Peyer's patch (tissue), 4 donors: ENCODE data around the gene RPF1. TPM values are rescaled to one million over a fixed set of nuclear protein-coding genes. Genes with fewer than 3 reads are reported as not detected.

Source experiments
- DNase-seq, 3 donors: peaks; one replicate each; pipeline ENCODE4 v3.0.0-alpha.2; 2017 to 2019
- H3K27ac ChIP-seq, 4 donors: fragments of 200-600 bp; sonication (generic); one replicate each; pipeline ENCODE4 v1.5.1; 2016 to 2019
- H3K27me3 ChIP-seq, 2 donors: fragments of 200-600 bp; sonication (generic); one replicate each; pipeline ENCODE4 v1.5.1; 2019
- H3K36me3 ChIP-seq, 3 donors: fragments of 200-600 bp; sonication (generic); one replicate each; pipeline ENCODE4 v1.5.1; 2016 to 2019
- H3K4me1 ChIP-seq, 4 donors: fragments of 200-600 bp; sonication (generic); one replicate each; pipeline ENCODE4 v1.5.1; 2016 to 2019
- H3K4me3 ChIP-seq, 4 donors: fragments of 200-600 bp; sonication (generic); 1 replicate in 3 of 4; 2 replicates in 1 of 4; pipeline ENCODE4 v1.5.1; 2016 to 2019; ENCODE audit warnings: mild to moderate bottlenecking in 1 of 4
- H3K9me3 ChIP-seq, 4 donors: fragments of 200-600 bp; sonication (generic); one replicate each; pipeline ENCODE4 v1.5.1; 2016 to 2019; ENCODE audit warnings: mild to moderate bottlenecking in 1 of 4
- POLR2A ChIP-seq, 2 donors: fragments of 450-650 bp; IDR thresholded peaks; one replicate each; pipeline ENCODE4 v1.5.1; 2017; ENCODE audit warnings: antibody characterized with exemption in 2 of 2, mild to moderate bottlenecking in 2 of 2, moderate library complexity in 2 of 2
- total RNA-seq, 4 donors: library from RNA; depleted of rRNA; stranded (reverse); fragments of >200 nt; gene quantifications; one replicate each; pipeline ENCODE4 v1.1.0, GENCODE V29; 2016
- TF ChIP-seq, protein P1 (sequence below), 6 experiments: fragments of 450-650 bp in 4 of 6; fragments of 200-600 bp in 2 of 6; sonication (generic) in 1 of 6; IDR thresholded peaks; one replicate each; pipeline ENCODE4 v1.5.1; 2017 to 2019; ENCODE audit warnings: antibody characterized with exemption in 6 of 6, mild to moderate bottlenecking in 3 of 6, moderate library complexity in 1 of 6

RPF1 gene, protein sequence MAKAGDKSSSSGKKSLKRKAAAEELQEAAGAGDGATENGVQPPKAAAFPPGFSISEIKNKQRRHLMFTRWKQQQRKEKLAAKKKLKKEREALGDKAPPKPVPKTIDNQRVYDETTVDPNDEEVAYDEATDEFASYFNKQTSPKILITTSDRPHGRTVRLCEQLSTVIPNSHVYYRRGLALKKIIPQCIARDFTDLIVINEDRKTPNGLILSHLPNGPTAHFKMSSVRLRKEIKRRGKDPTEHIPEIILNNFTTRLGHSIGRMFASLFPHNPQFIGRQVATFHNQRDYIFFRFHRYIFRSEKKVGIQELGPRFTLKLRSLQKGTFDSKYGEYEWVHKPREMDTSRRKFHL
- 10 to 100 TPM; 12.1 to 37.1 (median 18.4) TPM for total RNA-seq

DNA sequence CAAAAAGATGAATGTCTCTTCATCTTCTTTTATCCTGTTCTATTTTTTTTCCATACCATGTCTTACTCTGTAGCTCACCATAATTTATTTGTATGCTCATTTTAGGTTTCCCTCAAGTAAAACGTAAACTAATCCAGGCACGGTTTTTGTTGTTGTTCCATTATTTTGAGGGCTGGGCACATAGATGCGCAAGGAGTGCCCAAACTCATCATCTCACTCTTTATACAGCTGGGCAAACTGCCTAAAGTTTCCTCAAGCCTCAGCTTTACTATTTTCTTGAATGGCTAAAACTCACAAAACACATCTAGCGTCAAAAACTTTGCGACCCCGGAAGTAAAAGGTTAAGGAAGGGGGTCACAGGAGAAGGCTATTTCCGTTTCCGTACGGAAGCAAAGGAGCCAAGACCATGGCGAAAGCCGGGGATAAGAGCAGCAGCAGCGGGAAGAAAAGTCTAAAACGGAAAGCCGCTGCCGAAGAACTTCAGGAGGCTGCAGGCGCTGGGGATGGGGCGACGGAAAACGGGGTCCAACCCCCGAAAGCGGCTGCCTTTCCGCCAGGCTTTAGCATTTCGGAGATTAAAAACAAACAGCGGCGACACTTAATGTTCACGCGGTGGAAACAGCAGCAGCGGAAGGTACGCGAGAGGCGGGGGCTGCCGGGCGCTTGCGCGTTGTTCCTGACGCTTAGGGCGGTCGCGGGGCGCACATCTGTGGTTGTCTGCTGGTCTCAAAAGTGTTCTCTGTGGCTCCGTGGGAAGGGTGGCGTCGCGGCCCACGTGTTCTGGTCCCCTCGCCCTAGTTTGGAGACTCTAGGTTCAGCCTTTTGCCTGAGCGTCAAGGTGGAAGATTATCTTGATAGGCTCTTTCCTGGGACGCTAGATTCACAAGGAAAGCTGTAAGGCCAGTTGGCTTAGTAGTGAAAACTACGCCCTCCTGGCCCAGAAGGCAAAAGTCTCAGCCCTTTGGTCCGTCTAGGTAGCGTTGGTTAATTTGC, at the start of gene RPF1:
TSS of gene RPF1 (plus strand) at position 391 of the 993 bp plus-strand sequence. CDS start at position 407, 16 bp downstream.
- no peaks in the 10 kb centered on the region for H3K27me3 ChIP-seq
- no peaks in the 10 kb centered on the region for H3K9me3 ChIP-seq
- TF ChIP-seq, protein P1, sequence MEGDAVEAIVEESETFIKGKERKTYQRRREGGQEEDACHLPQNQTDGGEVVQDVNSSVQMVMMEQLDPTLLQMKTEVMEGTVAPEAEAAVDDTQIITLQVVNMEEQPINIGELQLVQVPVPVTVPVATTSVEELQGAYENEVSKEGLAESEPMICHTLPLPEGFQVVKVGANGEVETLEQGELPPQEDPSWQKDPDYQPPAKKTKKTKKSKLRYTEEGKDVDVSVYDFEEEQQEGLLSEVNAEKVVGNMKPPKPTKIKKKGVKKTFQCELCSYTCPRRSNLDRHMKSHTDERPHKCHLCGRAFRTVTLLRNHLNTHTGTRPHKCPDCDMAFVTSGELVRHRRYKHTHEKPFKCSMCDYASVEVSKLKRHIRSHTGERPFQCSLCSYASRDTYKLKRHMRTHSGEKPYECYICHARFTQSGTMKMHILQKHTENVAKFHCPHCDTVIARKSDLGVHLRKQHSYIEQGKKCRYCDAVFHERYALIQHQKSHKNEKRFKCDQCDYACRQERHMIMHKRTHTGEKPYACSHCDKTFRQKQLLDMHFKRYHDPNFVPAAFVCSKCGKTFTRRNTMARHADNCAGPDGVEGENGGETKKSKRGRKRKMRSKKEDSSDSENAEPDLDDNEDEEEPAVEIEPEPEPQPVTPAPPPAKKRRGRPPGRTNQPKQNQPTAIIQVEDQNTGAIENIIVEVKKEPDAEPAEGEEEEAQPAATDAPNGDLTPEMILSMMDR (IDR thresholded peaks at IDR 0.05): no peak
- TF ChIP-seq POLR2A (IDR thresholded peaks at IDR 0.05): peak; percentile 35 to 58
- H3K36me3 ChIP-seq: peaks cover 0 to 11% (median 0%) of the 10 kb centered on the region in 3 donors
- peak; percentile 69 to 88 (median 83) for DNase-seq
- peaks cover 0 to 20% (median 6%) of the 10 kb centered on the region in 4 donors for H3K4me1 ChIP-seq
- H3K27ac ChIP-seq: peak within 1 kb of the TSS; percentile 74 to 92 (median 84)
- peak within 1 kb of the TSS; percentile 60 to 91 (median 72) for H3K4me3 ChIP-seq

DNA sequence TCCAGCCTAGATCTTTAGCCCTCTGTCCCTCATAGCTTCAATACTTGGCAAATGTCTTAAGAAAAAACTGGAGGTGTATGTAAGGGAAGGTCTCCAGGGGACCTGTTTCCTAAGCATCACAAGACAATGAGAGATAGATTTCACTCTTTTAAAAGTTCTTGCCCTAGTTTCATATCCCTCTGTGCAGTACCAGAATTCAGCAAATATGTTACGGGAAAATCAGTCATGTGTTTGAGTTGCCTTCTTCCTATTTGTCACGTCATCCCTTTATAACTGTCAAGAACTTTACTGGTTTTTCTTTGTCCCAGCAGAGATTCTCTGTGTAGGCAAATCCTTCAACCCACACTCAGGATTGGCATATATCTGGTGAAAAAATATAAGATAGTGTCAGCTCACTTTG, 48.5 kb upstream of the RPF1 start:
- no peak overlapping the region for H3K27ac ChIP-seq
- no peak for DNase-seq
- H3K4me1 ChIP-seq: no peaks in the 10 kb centered on the region
- H3K4me3 ChIP-seq: no peak overlapping the region
- H3K36me3 ChIP-seq: no peaks in the 10 kb centered on the region
- H3K9me3 ChIP-seq: no peaks in the 10 kb centered on the region
- H3K27me3 ChIP-seq: no peaks in the 10 kb centered on the region
- TF ChIP-seq, protein P1 (IDR thresholded peaks at IDR 0.05): no peak
- TF ChIP-seq POLR2A (IDR thresholded peaks at IDR 0.05): no peak

DNA sequence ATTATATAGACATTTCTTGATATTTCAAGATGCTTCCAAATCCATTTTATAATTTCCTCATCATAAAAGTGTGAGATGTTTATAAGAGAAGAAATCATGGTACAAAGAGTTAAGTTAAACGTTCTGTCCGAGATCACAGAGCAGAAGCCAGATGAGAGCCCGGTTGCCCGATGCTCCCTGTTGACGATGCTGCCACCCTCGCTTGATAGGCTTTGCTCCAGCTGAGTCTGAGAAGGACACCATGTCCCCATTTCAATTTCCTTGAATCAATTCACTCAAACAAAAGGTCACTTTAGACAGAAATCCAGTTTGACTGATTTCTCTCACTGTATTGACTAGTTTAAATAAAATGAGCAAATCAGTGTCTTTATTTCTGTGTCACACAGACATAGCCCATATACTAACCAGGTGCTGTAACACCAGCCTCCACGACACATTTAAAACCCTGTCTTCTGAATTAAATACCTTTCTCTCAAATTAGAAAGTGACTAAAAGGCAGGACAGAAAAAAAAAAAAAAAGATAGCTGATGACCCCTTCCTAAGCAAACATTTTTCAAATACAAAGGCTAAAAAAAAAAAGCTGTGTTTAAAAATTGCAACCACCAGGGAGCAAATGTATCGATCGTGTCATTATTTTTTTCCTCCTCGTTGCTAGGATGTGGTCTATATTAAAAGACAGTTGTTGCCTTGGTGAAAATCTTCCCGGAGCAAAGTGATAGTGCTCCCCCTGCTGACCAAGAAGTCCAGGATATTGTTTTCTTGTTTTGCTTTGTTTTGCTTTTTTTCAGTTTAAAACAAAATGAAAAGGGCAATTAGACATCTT, 45.6 kb upstream of the RPF1 start:
- TF ChIP-seq, protein P1 (IDR thresholded peaks at IDR 0.05): peak; percentile 64 to 93 (median 82)
- TF ChIP-seq POLR2A (IDR thresholded peaks at IDR 0.05): no peak
- H3K4me3 ChIP-seq: peak overlapping the region in 2 of 4 donors; percentile 29 to 39
- H3K9me3 ChIP-seq: no peaks in the 10 kb centered on the region
- H3K4me1 ChIP-seq: no peaks in the 10 kb centered on the region
- no peaks in the 10 kb centered on the region for H3K36me3 ChIP-seq
- H3K27ac ChIP-seq: peak overlapping the region in 3 of 4 donors; percentile 9 to 50 (median 34)
- DNase-seq: peak; percentile 40 to 82 (median 58)
- H3K27me3 ChIP-seq: no peaks in the 10 kb centered on the region

DNA sequence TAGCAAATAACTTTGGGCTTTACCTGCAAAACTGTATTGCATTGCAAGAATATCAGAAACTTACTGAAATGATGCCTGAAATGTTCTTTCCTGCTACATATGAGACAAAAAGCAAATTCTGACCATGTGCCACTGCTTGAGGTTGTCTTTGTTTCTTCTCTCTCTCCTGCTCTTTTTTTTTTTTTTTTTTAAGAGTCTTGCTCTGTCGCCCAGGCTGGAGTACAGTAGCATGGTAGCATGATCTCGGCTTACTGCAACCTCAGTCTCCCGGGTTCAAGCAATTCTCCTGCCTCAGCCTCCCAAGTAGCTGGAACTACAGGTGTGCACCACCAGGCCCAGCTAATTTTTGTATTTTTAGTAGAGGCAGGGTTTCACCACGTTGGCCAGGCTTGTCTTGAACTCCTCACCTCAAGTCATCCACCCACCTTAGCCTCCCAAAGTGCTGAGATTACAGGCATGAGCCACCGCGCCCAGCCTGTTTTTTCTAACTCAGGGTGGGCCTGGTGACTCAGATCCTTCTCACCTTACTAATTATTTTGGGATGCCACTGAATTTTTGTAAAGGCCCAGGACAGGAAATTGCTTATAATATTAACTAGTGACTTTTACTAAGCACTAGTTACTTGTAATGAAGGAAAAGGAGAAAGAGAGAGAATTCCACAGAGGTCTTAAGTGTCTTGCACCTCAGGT, 44.8 kb upstream of the RPF1 start:
- TF ChIP-seq, protein P1 (IDR thresholded peaks at IDR 0.05): no peak
- TF ChIP-seq POLR2A (IDR thresholded peaks at IDR 0.05): no peak
- H3K36me3 ChIP-seq: no peaks in the 10 kb centered on the region
- no peak for DNase-seq
- peak overlapping the region in 1 of 4 donors; percentile 46 for H3K27ac ChIP-seq
- H3K4me1 ChIP-seq: no peaks in the 10 kb centered on the region
- H3K27me3 ChIP-seq: no peaks in the 10 kb centered on the region
- H3K4me3 ChIP-seq: no peak overlapping the region
- no peaks in the 10 kb centered on the region for H3K9me3 ChIP-seq
